Dendritic cell treated with granulocyte-macrophage colony-stimulating factor and Interleukin-4, amounts not matched to agents 40 ng/mL and 50 ng/mL, for 4 days (primary cell): ENCODE results near the gene ABCC9.
"Not testable (repeated sequence)": the region's sequence is repeated elsewhere in the genome, so short reads cannot be mapped to it uniquely, and the experiment has no call there.

Experiments used
- H3K27ac Mint-ChIP-seq: one replicate; pipeline ENCODE4 v1.8.0; 2022; ENCODE audit warnings: mild to moderate bottlenecking, mixed read lengths
- H3K27me3 Mint-ChIP-seq: one replicate; pipeline ENCODE4 v1.8.0; 2022; ENCODE audit warnings: mild to moderate bottlenecking, mixed read lengths
- H3K36me3 Mint-ChIP-seq: one replicate; pipeline ENCODE4 v1.8.0; 2022; ENCODE audit warnings: low read depth, mixed read lengths
- H3K4me1 Mint-ChIP-seq: one replicate; pipeline ENCODE4 v1.8.0; 2022; ENCODE audit warnings: low read depth, mixed read lengths
- H3K4me3 Mint-ChIP-seq: one replicate; pipeline ENCODE4 v1.8.0; 2022; ENCODE audit warnings: mild to moderate bottlenecking, moderate library complexity, mixed read lengths
- H3K9me3 Mint-ChIP-seq: one replicate; pipeline ENCODE4 v1.8.0; 2022; ENCODE audit warnings: mixed read lengths
- intact Hi-C: fragments of 100-400 bp; cut with micrococcal nuclease; formaldehyde crosslinking; loops from one replicate; pipeline ENCODE4 v1.15.0; 2022

Gene ABCC9

DNA sequence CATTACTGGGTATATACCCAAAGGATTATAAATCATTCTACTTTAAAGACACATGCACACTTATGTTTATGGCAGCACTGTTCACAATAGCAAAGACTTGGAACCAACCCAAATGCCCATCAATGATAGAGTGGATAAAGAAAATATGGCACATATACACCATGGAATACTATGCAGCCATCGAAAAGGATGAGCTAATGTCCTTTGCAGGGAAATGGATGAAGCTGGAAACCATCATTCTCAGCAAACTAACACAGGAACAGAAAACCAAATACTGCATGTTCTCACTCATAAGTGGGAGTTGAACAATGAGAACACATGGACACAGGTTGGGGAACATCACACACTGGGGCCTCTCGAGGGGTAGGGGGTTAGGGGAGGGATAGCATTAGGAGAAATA, 128.9 kb downstream of the ABCC9 start:
- intact Hi-C loops, H3K4me3 Mint-ChIP-seq, H3K36me3 Mint-ChIP-seq, H3K4me1 Mint-ChIP-seq, H3K27me3 Mint-ChIP-seq, H3K27ac Mint-ChIP-seq: not testable (repeated sequence)
- H3K9me3 Mint-ChIP-seq = peaks cover 12% of the 10 kb centered on the region

DNA sequence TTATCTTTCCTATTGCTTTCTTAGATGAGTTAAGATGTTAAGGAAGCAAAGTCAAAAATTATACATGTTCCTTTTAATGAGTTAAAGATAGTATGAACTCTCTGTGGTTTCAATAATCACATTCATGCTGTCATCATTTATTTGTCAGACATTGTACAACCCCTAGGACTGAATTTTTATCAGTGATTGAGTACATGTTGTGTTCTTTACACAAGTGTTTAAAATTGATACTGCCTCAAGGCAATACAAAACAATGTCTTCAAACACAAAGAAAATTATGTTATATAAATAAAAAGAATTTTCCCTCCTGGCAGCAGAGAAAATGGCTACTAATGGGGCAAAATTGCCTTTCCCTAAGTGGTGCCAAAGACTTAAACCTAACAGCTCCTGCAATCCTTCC, 132.1 kb downstream of the ABCC9 start:
- Mint-ChIP-seq H3K4me1 (no peaks in the 10 kb centered on the region), H3K36me3 (no peaks in the 10 kb centered on the region), H3K27me3 (no peaks in the 10 kb centered on the region), H3K27ac (no peak overlapping the region), H3K9me3 (peaks cover 17% of the 10 kb centered on the region), H3K4me3 (no peak overlapping the region)
- intact Hi-C loops = no loop called here

DNA sequence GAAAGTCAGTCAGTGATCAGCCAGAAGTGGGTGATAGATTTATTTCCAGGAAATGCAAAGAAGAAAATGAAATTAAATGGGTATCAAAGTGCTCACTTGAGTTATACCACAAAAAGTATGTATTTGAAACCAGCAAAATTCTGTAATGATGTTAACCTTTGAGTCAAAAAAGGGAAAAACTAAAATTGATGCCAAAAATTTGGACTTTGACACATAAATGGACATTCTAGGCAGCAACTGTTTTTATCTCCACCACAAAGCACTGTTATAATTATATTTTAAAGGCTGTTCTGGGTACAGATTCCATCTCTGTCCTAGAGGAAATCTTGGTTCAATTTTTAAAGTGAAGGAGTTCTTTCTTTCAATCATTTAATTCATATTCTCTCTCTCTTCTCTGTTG, 135.0 kb downstream of the ABCC9 start:
- no peaks in the 10 kb centered on the region for H3K27me3 Mint-ChIP-seq
- no peaks in the 10 kb centered on the region for H3K4me1 Mint-ChIP-seq
- no peak overlapping the region for H3K27ac Mint-ChIP-seq
- no peak overlapping the region for H3K4me3 Mint-ChIP-seq
- intact Hi-C loops = no loop called here
- H3K36me3 Mint-ChIP-seq = no peaks in the 10 kb centered on the region
- H3K9me3 Mint-ChIP-seq = peaks cover 17% of the 10 kb centered on the region

DNA sequence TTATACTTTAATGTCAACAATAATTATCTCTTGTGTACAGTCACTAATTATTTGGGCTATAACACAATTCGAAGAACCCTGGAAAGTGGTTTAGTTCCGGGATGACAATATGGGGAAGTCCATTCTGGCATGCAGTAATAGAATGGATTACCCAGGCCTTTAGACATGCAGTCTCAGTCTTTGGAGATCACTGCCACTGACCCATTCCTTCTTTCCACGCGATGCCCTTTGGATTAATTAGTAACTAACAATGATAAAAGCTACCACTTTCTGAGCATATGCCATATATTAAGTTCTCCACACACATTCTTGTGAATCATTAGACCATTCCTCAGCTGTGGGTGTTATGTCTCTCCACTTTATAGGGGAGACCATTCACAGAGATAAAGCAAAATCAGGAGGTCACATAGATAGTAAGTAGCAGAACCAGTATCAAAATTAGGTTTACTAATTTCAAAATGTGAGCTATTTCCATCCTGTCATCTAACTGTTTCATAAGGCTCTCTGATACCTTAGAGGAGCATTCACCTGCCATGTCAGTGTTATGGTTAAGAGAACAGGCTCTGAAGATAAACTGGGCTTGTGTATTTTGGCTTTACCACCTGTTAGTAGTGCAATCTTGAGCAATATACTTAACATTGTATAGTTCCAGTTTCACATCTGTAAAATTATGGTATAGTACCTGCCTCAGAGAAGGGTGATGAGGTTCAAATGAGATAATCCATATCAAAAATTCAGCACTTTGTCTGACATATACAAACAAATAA, 139.5 kb downstream of the ABCC9 start:
- Mint-ChIP-seq H3K27ac (no peak overlapping the region), H3K36me3 (no peaks in the 10 kb centered on the region), H3K9me3 (peaks cover 5% of the 10 kb centered on the region), H3K4me3 (no peak overlapping the region), H3K4me1 (no peaks in the 10 kb centered on the region), H3K27me3 (no peaks in the 10 kb centered on the region)
- intact Hi-C loops = no loop called here

DNA sequence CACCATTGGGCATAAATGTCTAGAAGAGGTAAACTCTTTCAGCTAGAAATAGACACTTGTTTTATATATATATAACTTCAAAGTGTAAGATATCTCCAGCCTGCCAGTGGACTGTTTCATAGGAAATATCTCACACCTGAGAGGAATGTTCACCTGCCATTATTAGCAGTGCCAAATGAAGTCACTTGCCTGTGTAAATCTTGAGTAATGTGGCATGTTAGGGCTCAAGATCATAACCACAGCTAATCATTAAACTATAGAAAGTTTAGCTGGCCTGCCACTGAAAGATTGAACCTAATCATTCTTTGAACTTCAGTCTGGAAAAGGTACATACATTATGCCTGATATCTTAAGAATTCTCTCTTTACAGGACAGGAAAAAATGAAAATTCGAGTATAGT, 141.2 kb downstream of the ABCC9 start:
- intact Hi-C loops = no loop called here
- no peak overlapping the region for H3K27ac Mint-ChIP-seq
- no peak overlapping the region for H3K4me3 Mint-ChIP-seq
- H3K27me3 Mint-ChIP-seq = no peaks in the 10 kb centered on the region
- peaks cover 4% of the 10 kb centered on the region for H3K9me3 Mint-ChIP-seq
- no peaks in the 10 kb centered on the region for H3K4me1 Mint-ChIP-seq
- no peaks in the 10 kb centered on the region for H3K36me3 Mint-ChIP-seq

DNA sequence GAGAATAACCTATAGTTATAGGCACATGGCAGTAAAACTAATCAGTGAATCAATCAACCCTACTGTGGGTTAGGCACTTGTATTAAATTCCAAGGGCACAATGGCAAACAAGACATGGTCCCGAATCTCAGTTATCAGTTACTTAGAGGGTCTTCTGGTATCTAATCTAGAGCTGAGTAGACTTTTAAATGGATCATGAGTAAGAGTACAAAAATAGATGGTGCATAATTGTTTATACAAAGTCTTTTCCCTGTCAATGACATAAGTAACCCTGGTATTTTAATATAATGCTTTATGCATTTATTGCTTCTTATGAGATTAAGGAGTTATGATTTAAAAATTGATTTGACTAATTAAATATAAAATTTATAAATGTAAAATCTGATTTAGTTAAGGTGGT, 143.7 kb downstream of the ABCC9 start:
- Mint-ChIP-seq H3K36me3 (no peaks in the 10 kb centered on the region), H3K27me3 (no peaks in the 10 kb centered on the region), H3K4me1 (no peaks in the 10 kb centered on the region), H3K27ac (no peak overlapping the region), H3K9me3 (no peaks in the 10 kb centered on the region), H3K4me3 (no peak overlapping the region)
- intact Hi-C loops = no loop called here

DNA sequence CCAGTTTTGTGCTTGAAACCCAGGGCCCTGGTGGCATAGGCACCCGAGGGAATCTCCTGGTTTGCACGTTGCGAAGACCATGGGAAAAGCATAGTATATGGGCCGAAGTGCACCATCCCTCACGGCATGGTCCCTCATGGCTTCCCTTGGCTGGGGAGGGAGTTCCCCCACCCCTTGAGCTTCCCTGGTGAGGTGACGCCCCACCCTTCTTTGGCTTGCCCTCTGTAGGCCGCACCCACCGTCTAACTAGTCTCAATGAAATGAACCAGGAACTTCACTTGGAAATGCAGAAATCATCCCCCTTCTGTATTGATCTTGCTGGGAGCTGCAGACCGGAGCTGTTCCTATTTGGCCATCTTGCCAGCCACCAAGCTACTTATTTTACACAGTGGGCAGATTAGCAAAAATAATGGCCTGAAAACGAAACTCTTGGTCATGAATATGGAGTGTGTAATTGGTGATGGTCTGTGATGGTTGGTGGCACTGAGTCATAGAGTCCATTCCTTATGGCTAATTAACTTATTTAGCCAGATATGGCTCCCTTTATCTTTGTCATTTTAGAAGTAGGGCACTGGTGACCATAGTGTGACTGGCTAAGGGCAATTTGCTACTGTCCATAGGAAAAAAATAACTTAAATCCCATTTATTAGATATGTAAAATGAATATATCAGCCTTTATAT, 145.4 kb downstream of the ABCC9 start:
- Mint-ChIP-seq H3K27ac (no peak overlapping the region), H3K9me3 (no peaks in the 10 kb centered on the region), H3K4me1 (no peaks in the 10 kb centered on the region), H3K4me3 (no peak overlapping the region), H3K27me3 (no peaks in the 10 kb centered on the region), H3K36me3 (no peaks in the 10 kb centered on the region)
- intact Hi-C loops = no loop called here

DNA sequence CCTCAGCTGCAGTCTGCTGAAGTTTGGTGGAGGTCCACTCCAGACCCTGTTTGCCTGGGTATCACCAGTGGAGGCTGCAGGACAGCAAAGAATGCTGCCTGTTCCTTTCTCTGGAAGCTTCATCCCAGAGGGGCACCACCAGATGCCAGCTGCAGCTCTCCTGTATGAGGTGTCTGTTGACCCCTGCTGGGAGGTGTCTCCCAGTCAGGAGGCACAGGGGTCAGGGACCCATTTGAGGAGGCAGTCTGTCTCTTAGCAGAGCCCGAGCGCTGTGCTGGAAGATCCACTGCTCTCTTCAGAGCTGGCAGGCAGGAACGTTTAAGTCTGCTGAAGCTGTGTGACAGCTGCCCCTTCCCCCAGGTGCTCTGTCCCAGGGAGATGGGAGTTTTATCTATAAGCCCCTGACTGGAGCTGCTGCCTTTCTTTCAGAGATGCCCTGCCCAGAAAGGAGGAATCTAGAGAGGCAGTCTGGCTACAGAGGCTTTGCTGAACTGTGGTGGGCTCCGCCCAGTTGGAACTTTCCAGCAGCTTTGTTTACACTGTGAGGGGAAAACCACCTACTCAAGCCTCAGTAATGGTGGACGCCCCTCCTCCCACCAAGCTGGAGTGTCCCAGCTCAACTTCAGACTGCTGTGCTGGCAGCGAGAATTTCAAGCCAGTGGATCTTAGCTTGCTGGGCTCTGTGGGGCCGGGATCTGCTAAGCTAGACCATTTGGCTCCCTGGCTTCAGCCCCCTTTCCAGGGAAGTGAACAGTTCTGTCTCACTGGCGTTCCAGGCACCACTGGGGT, 146.2 kb downstream of the ABCC9 start:
- H3K4me1 Mint-ChIP-seq, H3K36me3 Mint-ChIP-seq, H3K9me3 Mint-ChIP-seq, H3K27me3 Mint-ChIP-seq, H3K27ac Mint-ChIP-seq, H3K4me3 Mint-ChIP-seq, intact Hi-C loops: not testable (repeated sequence)

DNA sequence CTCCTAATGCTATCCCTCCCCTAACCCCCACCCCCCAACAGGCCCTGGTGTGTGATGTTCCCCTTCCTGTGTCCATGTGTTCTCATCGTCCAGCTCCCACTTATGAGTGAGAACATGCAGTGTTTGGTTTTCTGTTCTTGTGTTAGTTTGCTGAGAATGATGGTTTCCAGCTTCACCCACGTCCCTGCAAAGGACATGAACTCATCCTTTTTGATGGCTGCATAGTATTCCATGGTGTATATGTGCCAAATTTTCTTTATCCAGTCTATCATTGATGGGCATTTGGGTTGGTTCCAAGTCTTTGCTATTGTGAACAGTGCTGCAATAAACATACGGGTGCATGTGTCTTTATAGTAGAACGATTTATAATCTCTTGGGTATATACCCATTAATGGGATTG, 151.5 kb downstream of the ABCC9 start:
- not testable (repeated sequence) for H3K27me3 Mint-ChIP-seq

DNA sequence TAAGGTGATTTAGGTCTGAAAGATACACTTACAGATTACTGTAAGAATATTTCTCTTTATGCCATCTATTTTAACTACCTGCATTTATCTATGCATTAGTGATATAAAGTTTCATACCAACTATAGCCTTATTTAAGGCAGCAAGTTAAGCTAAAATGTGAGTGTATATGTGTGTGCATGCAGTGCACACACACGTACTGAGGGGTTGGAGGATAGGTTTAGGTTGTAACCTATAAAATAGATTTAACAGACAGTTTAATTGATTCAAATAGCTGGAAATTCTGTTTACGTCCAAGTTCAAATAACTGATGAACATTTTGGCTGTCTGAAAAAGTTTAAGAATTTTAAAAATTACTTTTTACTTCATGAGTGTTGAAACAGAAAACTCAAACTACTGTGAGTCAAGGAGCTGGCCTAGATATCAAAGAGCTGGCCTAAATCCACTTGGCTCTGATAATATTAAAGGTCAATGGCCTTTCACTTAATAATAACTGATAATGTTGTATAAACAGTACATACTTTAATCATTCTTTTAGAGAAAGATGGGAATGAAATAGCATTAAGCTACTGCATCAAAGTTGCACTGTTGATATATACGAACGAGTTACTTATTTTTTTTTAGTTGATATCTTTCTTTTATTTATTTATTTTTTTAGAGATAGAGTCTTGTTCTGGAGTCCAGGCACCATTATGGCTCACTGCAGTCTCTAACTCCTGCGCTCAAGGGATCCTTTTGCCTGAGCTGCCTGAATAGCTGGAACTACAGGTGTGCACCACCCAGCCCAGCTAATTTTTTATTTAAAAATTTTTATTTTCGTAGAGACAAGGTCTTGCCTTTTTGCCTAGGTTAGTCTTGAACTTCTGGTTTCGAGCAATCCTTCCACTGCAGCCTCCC, 152.9 kb downstream of the ABCC9 start:
- Mint-ChIP-seq H3K36me3 (no peaks in the 10 kb centered on the region), H3K27ac (no peak overlapping the region), H3K27me3 (no peaks in the 10 kb centered on the region), H3K9me3 (no peaks in the 10 kb centered on the region), H3K4me3 (no peak overlapping the region), H3K4me1 (no peaks in the 10 kb centered on the region)
- intact Hi-C loops = no loop called here

More for the DNA sequence above, 151.5 kb downstream of the ABCC9 start:
- H3K4me3 Mint-ChIP-seq, H3K36me3 Mint-ChIP-seq, intact Hi-C loops, H3K4me1 Mint-ChIP-seq, H3K9me3 Mint-ChIP-seq, H3K27ac Mint-ChIP-seq: not testable (repeated sequence)

DNA sequence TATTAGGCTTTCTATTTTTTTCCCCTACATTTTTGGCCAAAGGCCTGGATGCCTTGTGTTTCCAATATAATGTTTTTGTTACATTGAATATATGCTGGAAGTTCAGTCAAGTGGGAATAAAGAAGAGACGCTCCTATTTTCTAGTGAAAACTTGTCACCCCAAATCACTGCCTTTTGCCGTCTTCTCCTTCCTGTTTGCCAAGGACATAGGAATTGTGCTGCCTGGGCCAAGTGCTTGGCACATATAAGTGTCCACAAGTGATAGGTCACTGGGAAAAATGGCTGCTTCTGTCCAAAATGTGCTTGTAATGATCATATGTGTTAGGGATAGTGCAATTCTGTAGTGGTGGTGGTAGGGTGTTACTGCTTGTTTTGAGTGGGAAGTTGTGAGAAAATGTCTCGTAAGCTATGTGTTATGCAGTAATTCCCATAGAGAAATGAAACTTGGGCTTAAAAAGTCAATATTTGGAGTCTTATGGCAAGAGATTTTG, 155.1 kb downstream of the ABCC9 start:
- no peaks in the 10 kb centered on the region for H3K27me3 Mint-ChIP-seq
- no peak overlapping the region for H3K4me3 Mint-ChIP-seq
- H3K27ac Mint-ChIP-seq = no peak overlapping the region
- H3K36me3 Mint-ChIP-seq = no peaks in the 10 kb centered on the region
- no peaks in the 10 kb centered on the region for H3K4me1 Mint-ChIP-seq
- intact Hi-C loops = no loop called here
- no peaks in the 10 kb centered on the region for H3K9me3 Mint-ChIP-seq

DNA sequence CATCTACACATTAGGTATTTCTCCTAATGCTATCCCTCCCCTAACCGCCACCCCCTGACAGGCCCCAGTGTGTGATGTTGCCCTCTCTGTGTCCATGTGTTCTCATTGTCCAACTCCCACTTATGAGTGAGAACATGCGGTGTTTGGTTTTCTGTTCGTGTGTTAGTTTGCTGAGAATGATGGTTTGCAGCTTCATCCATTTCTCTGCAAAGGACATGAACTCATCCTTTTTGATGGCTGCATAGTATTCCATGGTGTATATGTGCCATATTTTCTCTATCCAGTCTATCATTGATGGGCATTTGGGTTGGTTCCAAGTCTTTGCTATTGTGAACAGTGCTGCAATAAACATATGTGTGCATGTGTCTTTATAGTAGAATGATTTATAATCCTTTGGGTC, 158.5 kb downstream of the ABCC9 start:
- H3K9me3 Mint-ChIP-seq, H3K4me3 Mint-ChIP-seq, H3K4me1 Mint-ChIP-seq, H3K27me3 Mint-ChIP-seq, H3K27ac Mint-ChIP-seq, H3K36me3 Mint-ChIP-seq, intact Hi-C loops: not testable (repeated sequence)

DNA sequence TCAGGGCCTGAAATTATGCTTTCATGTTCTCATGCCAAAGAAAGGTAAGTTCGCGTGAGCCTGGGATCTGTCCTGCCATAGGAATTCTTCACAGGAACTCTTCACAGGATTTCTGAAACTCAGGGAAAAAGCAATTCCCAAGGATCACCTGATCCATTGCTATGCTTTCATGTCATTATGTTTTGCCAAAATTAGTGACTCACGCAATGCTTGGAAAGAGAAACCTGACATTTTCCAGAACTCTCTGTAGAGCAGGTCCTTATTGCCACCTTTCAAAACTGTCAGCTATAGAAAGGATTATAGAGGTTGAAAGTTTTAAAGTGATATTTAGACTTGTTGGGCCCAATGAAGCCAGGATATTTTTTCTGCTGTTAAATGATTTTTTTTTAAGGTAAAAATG, 160.4 kb downstream of the ABCC9 start:
- intact Hi-C loops = no loop called here
- no peaks in the 10 kb centered on the region for H3K9me3 Mint-ChIP-seq
- H3K27ac Mint-ChIP-seq = no peak overlapping the region
- H3K27me3 Mint-ChIP-seq = peaks cover 10% of the 10 kb centered on the region
- H3K4me1 Mint-ChIP-seq = no peaks in the 10 kb centered on the region
- no peak overlapping the region for H3K4me3 Mint-ChIP-seq
- no peaks in the 10 kb centered on the region for H3K36me3 Mint-ChIP-seq
